Progenitor cell of endocrine pancreas (in vitro differentiated cells): ENCODE results near the gene PNMA8B. TPM values are rescaled to one million over a fixed set of nuclear protein-coding genes. Genes with fewer than 3 reads are reported as not detected.

ENCODE experiments used
- DNase-seq: peaks from one replicate; pipeline ENCODE4 v3.0.0; 2021; ENCODE audit warnings: low spot score; ENCODE audit not compliant: unreplicated experiment
- H3K27ac Mint-ChIP-seq: 2 replicates; pipeline ENCODE4 v1.8.0; 2021; ENCODE audit warnings: mild to moderate bottlenecking, moderate library complexity, mixed read lengths
- H3K27me3 Mint-ChIP-seq: 2 replicates; pipeline ENCODE4 v1.8.0; 2021; ENCODE audit warnings: mixed read lengths
- H3K36me3 Mint-ChIP-seq: 2 replicates; pipeline ENCODE4 v1.8.0; 2022; ENCODE audit warnings: mixed read lengths; ENCODE audit not compliant: insufficient read depth
- H3K4me1 Mint-ChIP-seq: 2 replicates; pipeline ENCODE4 v1.8.0; 2021; ENCODE audit warnings: low read depth, mixed read lengths
- H3K4me3 Mint-ChIP-seq: 2 replicates; pipeline ENCODE4 v1.8.0; 2021; ENCODE audit warnings: low read depth, mild to moderate bottlenecking, moderate library complexity, mixed read lengths
- H3K9me3 Mint-ChIP-seq: 2 replicates; pipeline ENCODE4 v1.8.0; 2021; ENCODE audit warnings: low read depth, mixed read lengths
- total RNA-seq: library from RNA; stranded (reverse); gene quantifications from 2 replicates; pipeline ENCODE4 v1.2.1, GENCODE V29; 2021
- TF ChIP-seq, protein P1 (sequence below): fragments of 200-600 bp; sonication (generic); IDR thresholded peaks from one replicate; pipeline ENCODE4 v1.5.0; 2021; ENCODE audit warnings: antibody characterized with exemption, mild to moderate bottlenecking; ENCODE audit not compliant: unreplicated experiment

PNMA8B gene
- total RNA-seq, 1 donor from 2014 or later: 2.1 TPM

DNA sequence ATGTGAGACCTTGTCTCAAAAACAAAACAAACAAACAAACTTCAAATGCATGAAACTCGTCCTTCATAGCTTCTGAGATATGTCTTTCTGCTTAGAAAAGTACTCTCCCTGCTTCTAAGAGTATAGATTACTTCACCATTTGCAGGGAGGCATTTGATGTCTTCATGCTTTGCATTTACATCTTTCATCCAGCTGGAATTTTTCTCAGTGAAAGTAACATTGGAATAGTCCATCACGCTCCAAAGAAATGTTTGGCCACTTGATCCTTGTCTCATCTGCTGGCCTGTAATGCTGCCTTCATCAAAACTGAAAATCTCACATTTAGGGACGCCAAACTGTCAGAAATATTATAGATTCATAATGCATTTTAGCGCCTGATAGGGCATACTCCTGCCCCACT is 43.5 kb downstream of the PNMA8B start:
- H3K27ac Mint-ChIP-seq: no peak overlapping the region
- no peaks in the 10 kb centered on the region for H3K27me3 Mint-ChIP-seq
- H3K9me3 Mint-ChIP-seq: peaks cover 7% of the 10 kb centered on the region
- TF ChIP-seq, protein P1, sequence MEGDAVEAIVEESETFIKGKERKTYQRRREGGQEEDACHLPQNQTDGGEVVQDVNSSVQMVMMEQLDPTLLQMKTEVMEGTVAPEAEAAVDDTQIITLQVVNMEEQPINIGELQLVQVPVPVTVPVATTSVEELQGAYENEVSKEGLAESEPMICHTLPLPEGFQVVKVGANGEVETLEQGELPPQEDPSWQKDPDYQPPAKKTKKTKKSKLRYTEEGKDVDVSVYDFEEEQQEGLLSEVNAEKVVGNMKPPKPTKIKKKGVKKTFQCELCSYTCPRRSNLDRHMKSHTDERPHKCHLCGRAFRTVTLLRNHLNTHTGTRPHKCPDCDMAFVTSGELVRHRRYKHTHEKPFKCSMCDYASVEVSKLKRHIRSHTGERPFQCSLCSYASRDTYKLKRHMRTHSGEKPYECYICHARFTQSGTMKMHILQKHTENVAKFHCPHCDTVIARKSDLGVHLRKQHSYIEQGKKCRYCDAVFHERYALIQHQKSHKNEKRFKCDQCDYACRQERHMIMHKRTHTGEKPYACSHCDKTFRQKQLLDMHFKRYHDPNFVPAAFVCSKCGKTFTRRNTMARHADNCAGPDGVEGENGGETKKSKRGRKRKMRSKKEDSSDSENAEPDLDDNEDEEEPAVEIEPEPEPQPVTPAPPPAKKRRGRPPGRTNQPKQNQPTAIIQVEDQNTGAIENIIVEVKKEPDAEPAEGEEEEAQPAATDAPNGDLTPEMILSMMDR: no peak
- no peaks in the 10 kb centered on the region for H3K36me3 Mint-ChIP-seq
- H3K4me1 Mint-ChIP-seq: no peaks in the 10 kb centered on the region
- no peak overlapping the region for H3K4me3 Mint-ChIP-seq
- DNase-seq: no peak

DNA sequence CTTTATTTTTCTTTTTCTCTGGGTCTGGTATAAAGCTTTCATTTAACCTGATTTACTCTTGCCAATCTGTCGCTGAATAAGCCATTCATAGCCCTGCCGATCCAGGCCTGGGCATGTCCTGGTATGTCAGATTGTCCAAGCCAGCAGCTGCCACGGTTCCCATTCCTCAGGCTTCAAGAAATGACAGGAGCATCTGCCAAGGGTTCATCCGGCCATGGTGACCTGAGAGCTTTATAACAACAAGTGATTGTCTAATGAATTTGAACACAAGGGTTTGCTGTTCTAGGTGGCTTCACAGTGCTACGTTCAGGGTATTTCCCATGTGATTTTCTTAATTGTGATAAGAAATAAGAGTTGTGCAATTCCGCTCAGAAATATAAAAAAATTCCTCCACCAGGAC is 44.3 kb downstream of the PNMA8B start:
- TF ChIP-seq, protein P1: no peak
- H3K4me1 Mint-ChIP-seq: no peaks in the 10 kb centered on the region
- no peaks in the 10 kb centered on the region for H3K27me3 Mint-ChIP-seq
- no peak overlapping the region for H3K27ac Mint-ChIP-seq
- no peak for DNase-seq
- peaks cover 7% of the 10 kb centered on the region for H3K9me3 Mint-ChIP-seq
- H3K36me3 Mint-ChIP-seq: no peaks in the 10 kb centered on the region
- H3K4me3 Mint-ChIP-seq: no peak overlapping the region

DNA sequence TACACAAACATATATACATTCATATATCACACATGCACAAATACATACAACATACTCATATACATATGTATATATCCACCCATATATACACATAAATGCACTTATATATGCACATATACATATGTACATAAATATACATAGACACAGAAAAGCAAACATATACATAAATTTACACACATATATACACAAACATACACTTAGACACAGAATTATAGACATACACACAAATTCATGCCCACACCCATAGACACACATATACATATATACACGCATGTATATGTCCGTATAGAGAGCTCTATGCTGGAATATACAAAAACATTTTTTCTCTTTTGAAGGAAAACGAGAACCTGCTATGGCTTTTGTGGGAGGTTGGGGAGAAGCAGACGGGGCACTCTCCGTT is 44.9 kb downstream of the PNMA8B start:
- TF ChIP-seq, protein P1: no peak
- no peak for DNase-seq
- H3K4me1 Mint-ChIP-seq: no peaks in the 10 kb centered on the region
- H3K27ac Mint-ChIP-seq: no peak overlapping the region
- H3K9me3 Mint-ChIP-seq: peaks cover 7% of the 10 kb centered on the region
- no peak overlapping the region for H3K4me3 Mint-ChIP-seq
- no peaks in the 10 kb centered on the region for H3K36me3 Mint-ChIP-seq
- no peaks in the 10 kb centered on the region for H3K27me3 Mint-ChIP-seq

DNA sequence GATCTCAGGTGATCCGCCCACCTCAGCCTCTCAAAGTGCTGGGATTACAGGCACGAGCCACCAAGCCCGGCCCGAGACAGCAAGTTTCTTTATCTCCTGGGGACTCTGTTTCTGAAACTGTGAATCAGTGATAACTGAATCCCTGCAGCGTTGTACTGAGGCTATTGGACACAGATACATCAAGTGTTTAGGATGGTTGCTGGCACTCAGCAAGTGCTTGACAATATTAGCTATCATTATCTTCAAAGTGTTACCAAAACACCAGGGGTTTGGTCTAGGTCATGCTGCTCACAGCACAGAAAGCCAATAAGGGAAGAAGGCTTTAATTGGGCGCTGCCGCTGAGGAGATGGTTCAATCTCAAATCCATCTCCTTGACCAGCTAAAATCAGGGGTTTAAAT is 46.4 kb downstream of the PNMA8B start:
- TF ChIP-seq, protein P1: no peak
- Mint-ChIP-seq H3K27me3 (no peaks in the 10 kb centered on the region), H3K36me3 (no peaks in the 10 kb centered on the region), H3K27ac (no peak overlapping the region), H3K9me3 (peaks cover 7% of the 10 kb centered on the region), H3K4me1 (no peaks in the 10 kb centered on the region), H3K4me3 (no peak overlapping the region)
- no peak for DNase-seq

DNA sequence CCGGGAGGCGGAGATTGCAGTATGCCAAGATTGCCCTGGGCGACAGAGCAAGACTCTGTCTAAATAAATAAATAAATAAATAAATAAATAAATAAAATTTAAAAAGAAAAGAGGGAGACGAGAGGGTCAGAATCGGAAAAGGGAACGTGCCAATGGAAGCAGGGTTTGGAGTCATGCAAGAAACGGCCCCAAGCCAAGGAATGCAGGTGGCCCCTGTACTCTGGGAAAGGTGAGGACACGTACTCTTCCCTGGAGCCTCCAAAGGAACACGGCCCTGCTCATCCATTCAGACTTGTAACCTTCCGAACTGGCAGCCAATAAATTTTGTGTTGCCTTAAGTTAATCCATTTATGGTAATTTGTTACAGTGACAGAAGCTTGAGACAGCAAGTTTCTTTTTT is 47.1 kb downstream of the PNMA8B start:
- TF ChIP-seq, protein P1: no peak
- no peak overlapping the region for H3K27ac Mint-ChIP-seq
- no peaks in the 10 kb centered on the region for H3K4me1 Mint-ChIP-seq
- no peaks in the 10 kb centered on the region for H3K36me3 Mint-ChIP-seq
- peaks cover 7% of the 10 kb centered on the region for H3K9me3 Mint-ChIP-seq
- no peaks in the 10 kb centered on the region for H3K27me3 Mint-ChIP-seq
- H3K4me3 Mint-ChIP-seq: no peak overlapping the region
- no peak for DNase-seq

DNA sequence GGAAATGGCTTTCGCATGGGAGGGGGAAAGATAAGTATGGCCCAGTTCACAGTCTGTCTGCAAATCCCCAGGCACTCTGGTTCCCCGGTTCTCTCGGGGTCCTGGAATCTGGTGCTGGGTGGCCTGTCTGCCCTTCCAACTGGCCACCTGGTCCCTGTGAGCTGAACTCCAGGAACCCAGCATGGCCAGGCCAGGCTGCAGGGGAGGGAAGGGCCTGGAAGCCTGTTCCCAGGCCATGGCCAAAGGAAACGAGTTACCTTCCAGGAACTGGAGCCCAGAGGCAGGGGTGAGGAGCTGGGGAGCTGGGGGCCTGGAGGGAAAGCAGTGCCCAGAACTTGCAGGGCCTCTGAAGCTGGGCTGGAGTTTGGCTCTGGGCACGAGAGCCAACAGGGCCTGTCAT is 47.8 kb downstream of the PNMA8B start:
- Mint-ChIP-seq H3K27ac (no peak overlapping the region), H3K9me3 (peaks cover 7% of the 10 kb centered on the region), H3K4me1 (no peaks in the 10 kb centered on the region), H3K36me3 (no peaks in the 10 kb centered on the region), H3K4me3 (no peak overlapping the region), H3K27me3 (no peaks in the 10 kb centered on the region)
- no peak for DNase-seq
- TF ChIP-seq, protein P1: no peak
